ENCODE results near the gene AKAP8.

The AKAP8 gene

GRCh38 chr19:15381429-15381828 lies 1.8 kb upstream of the AKAP8 start:
- peak overlapping the region; percentile 98 for H3K27ac ChIP-seq
- no peak for TF ChIP-seq CTCF (conservative IDR thresholded peaks at IDR 0.05)

GRCh38 chr19:15379999-15380647 lies 536 bp upstream of the AKAP8 start:
- peak overlapping the region; percentile 98 for H3K27ac ChIP-seq
- no peak; the same call in 1 of the 2 replicates for TF ChIP-seq CTCF (conservative IDR thresholded peaks at IDR 0.05)

GRCh38 chr19:15378534-15379082 lies 979 bp downstream of the AKAP8 start:
- no peak for TF ChIP-seq CTCF (conservative IDR thresholded peaks at IDR 0.05)
- H3K27ac ChIP-seq: peak overlapping the region; percentile 98

GRCh38 chr19:15374796-15375440 lies 4.7 kb downstream of the AKAP8 start:
- no peak for TF ChIP-seq CTCF (conservative IDR thresholded peaks at IDR 0.05)
- peak overlapping the region; percentile 98 for H3K27ac ChIP-seq

- H3K27ac ChIP-seq: peak overlapping the region; percentile 98
- TF ChIP-seq CTCF (conservative IDR thresholded peaks at IDR 0.05): no peak
These were observed 5.4 kb downstream of the AKAP8 start for GRCh38 chr19:15374105-15374651.

- peak overlapping the region; percentile 98; the same call in 1 of the 2 replicates for H3K27ac ChIP-seq
- no peak for TF ChIP-seq CTCF (conservative IDR thresholded peaks at IDR 0.05)
These were observed 5.9 kb downstream of the AKAP8 start for GRCh38 chr19:15373644-15374043.

- H3K27ac ChIP-seq: no peak overlapping the region
- no peak for TF ChIP-seq CTCF (conservative IDR thresholded peaks at IDR 0.05)
These were observed 6.7 kb downstream of the AKAP8 start for GRCh38 chr19:15372891-15373301.

All from VCaP (cell line).